Fibroblast of the conjunctiva (primary cell): ENCODE measurements around the gene COL20A1.
"Not testable (repeated sequence)": the region's sequence is repeated elsewhere in the genome, so short reads cannot be mapped to it uniquely, and the experiment has no call there.

Experiments used
- DNase-seq: peaks from one replicate; pipeline ENCODE4 v3.0.0-alpha.2; 2010; ENCODE audit warnings: low read depth

COL20A1 gene

DNA sequence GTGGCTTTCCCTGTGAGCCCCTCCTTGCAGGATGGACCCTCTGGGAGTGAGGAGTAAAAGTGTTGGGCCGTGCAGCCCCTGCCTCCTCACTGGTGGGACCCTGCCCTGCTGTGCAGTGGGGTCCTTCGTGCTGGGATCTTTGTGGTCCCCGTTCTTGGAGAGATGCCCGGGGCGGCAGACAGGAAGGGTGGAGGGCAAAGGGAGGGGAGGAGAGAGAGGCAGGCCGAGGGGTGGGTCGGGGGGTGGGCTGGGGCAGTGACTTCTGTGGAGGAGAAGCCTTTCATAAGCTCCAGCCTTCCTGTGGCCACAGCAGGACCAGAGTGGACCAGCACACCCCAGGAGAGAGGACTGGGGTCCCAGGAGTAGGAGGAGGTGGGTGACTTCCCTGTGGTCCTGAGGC lies at the start of gene COL20A1:
Gene COL20A1, plus strand, starts transcription at position 283 of the 400 bp plus-strand sequence. CDS start 1,922 bp downstream, outside the sequence.
- DNase-seq, result no peak

DNA sequence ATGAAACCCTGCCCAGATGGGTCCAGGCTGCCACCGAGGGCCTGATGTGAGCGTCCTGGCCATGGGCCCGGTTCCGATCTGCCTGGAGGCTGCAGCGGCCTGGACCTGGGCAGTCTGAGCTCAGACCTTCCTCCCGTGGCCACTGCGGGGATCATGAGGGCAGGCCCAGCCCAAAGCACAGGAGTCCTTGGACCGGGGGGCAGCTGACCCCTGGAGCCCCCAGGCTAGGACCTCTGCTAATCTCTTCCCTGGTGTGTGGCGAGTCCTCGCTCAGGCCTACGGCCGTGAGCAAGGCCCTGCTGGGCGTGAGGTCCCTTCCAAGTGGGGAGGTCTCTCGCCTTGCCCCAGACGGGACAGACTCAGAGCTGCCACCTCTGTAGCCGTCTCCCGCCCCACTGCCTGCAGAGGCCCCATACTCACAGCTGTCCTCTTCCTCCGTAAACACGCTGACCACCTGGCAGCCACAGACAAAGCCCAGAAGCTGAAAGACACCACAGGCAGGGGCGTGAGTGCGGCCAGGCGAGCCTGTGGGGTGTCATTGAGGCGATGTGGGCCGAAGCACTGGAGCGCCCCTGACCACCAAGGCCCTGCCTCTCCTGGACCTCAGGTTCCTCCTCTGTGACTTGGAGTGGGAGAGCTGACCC lies 49.3 kb upstream of the COL20A1 start:
- DNase-seq, result no peak

DNA sequence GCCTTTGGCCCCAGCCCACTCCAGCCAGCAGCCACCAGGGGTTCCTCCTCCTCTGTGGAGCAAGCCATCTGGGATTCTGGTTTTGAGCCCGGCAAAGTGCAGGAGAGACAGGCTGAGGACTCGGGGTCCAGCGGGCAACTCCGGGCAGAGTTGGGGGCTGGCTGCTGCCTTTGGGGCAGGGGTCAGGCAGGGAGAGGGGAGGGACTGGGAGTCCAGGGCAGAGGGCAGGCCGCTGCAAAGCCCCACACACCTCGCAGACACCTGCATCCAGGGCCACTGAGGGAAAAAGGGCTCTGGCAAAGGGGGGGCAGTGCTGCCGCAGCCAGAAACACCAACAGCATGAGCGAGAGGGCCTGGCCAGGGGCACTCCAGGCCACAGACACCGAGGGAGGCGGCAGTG lies 48.5 kb upstream of the COL20A1 start:
- DNase-seq, result no peak

DNA sequence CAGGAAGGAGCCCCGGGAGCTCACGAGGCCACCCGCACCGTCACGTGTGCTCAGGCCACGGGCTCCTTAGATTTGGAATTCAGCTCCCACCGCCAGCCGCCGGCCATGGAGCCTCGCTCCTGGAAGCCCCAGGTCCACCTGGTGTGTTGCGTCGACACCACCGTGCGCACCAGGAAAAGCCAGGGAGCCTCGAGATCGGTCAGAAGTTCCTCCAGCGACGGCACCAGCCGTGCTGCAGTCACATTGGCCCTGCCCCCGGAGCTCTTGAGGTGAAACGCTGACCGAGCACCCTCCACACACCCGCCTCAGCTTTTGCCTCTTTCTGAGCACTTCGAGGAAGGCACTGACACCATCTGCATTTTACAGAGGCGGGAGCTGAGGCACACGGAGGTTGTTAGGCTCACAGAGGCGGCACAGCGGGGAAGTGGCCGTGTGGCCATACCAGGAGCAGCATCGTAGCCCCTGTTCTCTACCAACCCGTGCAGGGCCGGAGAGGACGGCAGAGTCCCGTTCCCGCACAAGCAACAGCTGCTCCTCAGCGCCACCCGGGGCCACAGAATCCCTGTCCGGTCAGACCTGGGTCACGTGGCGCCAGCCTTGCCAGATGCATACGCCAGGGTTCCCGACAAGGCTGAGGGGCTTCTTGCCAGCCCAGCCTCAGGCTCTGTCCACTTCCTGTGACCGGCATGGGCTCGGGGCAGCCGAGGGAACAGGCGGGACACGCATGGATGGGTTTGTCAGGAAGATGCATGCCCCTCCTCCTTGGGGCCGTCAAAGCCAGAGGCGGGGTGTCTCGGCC lies 46.3 kb upstream of the COL20A1 start:
- no peak for DNase-seq

DNA sequence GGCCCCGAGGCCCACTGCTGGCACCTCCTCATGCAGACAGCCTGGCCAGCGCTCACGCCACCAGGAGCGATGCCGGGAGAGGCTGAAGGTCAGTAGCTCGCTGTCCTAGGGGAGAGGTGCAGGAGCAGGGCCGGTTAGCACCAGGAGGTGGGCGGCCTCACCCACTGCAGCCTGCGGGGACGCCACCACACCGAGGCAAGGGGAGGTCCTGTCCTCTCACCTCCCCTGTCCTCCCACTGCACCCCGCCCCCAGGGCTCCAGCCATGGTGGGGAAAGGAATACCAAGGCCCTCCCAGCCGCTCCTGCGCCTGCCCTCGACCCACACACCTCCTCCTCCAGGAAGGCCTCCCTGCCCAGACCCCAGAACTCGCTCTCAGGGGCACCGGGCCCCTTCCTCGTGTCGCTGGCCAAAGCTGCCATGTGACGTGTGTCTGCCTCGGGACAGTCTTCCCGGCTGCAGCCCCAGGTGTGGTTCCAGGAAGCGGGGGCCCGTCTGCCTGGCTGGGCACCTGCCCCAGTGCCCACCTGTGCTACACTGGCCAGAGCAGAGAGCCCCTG lies 45.2 kb upstream of the COL20A1 start:
- DNase-seq, result no peak

DNA sequence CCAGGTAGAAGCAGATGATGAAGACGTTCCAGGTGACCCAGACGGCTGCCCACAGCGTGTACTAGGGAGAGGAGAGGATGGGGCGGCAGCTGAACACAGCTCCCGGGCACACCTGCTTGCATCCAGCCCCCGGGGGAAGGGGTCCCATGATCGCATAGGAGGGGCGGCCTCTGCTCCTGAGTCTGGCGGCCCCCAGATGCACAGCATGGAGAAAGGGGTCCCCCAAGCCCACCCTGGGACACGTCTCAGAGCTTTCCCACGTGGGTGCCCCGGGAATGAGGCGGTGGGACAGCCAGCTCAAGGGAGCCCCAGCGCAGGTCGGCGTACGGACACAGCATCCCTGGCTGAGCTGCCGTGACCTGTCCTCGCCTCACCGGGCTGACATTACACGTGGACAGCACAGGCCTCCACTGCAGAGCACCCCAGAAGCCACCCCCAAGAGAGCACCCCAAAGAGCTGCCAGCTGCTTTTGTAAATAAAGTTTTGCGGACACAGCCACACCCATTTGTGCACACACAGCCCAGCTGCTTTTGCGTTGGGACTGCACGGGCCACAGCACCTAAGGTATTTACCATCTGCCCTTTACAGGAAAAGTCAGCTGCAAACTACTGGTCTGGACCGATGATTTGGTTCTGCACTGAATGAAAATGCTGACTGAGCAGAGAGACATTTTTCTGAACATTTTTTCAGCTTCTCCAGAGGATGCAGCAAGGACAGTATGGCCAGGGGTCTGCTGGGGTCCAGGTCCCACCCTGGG lies 44.0 kb upstream of the COL20A1 start:
- no peak for DNase-seq

DNA sequence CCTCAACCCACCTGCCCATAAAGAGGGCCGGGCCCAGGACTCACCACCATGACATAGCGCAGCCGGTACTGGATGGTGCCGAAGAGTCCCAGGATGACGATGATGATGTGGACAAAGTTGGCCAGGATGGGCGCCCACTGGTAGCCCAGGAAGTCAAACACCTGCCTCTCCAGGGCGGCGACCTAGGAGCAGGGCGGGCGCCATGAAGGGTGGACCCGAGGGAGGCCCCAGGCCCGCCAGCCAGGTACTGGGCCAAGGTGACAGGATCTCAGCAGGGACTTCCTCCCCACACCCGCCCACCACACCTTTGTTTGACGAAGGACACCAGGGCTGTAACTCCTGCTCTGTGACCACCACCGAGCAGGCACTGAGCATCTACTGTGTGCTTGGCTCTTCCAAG lies 43.1 kb upstream of the COL20A1 start:
- DNase-seq, result no peak

DNA sequence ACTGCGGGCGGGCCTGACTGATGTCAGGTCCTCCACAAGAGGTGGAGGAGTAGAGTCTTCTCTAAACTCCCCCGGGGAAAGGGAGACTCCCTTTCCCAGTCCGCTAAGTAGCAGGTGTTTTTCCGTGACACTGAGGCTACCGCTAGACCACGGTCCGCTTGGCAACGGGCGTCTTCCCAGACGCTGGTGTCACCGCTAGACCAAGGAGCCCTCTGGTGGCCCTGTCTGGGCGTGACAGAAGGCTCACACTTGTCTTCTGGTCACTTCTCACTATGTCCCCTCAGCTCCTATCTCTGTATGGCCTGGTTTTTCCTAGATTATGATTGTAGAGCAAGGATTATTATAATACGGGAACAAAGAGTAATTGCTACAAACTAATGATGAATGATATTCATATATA lies 41.6 kb upstream of the COL20A1 start:
- DNase-seq, result not testable (repeated sequence)

DNA sequence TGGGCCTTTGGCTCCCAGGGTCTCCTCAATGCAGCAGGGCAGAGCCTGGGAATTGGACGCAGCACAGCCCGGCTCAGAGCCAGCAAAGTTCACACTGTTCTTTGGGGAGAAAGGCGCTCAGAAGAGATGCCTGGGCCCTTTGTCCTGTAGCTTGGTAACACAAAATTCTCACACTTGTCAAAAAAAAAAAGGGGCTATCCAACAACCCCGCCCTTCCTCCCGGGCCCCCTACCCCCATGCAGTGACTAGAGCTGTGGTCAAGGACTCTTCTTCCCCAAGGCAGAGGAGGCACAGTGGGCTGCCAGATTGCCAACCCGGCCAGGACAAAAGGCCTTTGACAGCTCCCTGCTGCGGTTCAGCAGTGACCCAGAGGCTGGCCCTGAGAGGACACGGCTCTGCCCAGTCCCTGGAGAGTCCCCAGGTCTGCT lies 40.7 kb upstream of the COL20A1 start:
- DNase-seq, result no peak

DNA sequence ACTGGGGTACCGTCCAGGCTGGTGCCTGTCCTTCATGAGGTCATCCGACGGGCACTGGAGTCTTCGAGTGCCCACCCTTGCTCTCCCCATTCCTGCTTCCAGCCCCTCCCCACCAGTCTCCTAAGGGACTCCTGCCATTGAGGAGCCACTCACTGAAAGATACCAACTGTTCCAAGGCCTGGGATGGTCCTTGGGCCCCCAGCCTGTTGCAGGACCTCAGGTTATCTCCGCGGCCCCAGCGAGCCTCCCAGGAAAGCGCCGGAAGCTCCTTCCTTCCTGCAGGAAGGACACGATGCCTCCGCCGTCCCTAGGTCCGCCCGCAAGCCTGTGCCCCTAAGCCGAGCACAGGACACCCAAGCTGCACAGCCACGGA lies 39.9 kb upstream of the COL20A1 start:
- no peak for DNase-seq

DNA sequence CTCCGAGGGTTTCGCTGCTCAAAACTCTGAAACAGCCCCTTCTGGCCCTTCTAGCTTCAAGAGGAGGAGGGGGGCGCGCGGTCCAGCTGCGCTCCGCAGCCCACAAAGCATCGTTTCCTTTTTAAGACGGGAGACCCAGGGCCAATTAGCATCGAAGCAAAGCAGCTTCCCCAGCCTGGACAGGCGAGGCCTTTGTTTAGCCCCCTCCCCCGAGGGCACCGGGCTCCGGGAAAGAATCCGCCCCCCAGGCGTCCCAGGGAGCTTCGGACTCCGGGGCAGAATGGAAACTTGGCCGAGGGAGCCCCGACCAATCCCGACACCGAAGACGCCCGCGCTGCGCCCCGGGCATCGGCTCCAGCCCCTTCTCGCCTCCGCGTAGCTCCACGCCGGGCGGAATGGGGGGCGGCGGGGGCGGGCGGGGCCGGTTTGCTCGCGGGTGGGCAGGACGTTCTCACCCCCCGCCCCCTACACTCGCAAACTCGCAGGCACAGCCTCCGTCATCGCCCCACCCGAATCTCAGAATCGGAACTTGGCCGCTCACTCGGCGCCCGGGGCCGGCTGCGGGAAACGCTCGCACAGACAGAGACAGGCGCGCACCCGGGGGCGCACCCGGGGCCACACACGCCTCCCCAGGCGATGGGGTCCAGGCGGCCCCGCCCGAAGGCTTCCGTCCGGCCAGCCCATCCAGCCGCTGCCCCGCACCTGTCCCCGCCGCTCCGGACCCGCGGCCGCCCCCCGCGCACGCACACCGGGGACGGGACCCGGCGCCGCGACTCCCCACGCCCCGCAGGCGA lies 39.4 kb upstream of the COL20A1 start:
- no peak for DNase-seq

DNA sequence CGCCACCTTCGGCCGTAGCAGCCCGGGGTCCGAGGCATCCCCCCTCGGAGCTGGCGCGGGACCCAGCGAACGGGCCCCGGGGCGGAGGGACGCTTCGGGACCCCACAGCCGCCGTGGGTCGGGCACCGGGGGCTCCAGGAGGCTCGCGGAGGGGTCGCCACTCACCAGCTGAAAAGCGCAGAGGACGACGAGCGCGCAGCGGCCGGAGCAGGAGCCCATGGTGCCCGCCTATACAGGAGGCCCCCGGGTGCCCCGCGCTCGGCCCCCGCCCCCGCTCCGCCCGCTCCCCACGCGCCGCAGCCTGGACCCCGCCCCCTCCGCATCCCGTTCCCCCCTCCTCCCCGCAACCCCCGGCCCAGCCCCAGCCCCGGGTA lies 38.8 kb upstream of the COL20A1 start, which contains the start of gene NKAIN4:
Gene NKAIN4, minus strand, starts transcription at position 232 of the 374 bp plus-strand sequence. Its CDS starts 13 bp downstream, at position 219.
- no peak for DNase-seq

DNA sequence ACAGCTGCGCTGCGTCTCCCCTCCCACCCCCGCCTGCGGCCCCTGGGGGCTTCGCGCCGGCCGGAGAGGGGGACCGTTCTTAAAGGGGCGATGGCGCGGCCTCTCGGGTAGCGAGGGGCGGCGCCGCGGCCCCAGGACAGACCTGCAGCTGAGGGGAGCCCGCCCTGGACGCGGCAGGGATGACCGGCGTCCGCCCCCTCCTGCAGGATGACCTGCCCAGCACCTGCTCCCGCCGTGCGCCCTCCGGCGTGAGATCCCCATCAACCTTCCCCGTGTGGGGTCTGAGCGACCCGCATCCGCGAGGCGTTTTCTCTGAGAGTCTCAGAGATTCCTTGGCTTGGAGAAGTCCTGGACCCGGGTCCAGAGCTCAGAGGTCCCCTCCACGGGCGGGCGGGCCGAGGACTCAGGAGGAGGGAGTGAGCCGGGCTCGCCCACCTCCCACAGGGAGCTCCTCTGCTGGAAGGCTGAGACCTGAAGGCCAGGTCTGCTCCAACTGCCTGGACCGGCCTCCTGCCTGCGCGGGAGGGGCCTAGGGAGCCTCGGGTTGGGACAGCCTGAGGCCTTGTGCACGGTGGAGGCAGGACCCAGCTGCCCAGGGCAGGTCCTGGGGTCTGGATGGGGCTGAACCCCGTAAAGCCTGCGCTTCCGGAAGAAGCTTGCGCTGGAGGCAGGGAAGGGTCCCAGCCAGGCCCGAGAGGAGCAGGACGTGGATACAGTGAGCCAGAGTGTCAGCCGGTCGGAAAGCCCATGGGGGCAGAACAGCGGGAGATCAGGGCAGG lies 38.2 kb upstream of the COL20A1 start:
- DNase-seq, result no peak

DNA sequence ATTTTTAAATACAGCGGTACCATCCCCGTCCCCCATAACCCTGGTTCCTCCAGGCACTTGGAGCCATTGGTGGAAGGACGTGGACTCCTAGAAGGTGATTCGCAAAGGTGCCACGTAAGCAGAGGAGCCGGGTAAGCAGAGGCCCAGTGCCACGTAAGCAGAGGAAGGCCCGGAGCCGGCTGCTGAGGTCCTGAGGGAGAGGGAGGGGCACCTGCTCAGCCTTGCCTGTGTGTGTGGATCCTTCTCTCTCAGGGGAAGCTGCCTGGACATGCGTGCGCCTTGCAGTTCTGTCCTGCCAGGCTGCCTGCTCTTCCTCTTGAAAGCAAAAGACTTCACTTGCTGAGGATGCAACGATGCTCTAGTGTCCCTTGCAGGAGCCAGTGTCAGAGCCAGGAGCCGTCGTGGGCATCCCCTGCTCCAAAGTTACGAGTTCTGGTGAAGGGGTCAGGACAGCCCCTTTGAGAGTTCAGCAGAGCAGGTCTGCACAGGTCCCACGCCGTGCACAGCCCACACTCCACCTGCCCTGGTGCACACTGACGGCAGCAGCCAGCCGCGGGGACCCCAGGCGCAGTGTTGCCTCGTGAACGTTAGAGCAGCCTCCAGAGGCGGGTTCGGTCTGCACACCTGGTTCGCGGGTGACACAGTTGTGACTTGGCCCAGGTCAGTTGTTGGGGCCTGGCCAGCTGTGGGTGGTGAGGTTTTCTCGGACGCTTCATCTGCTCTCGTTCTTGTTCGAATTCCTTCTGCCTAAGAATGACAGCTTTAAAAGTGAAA lies 36.9 kb upstream of the COL20A1 start:
- DNase-seq, result no peak

DNA sequence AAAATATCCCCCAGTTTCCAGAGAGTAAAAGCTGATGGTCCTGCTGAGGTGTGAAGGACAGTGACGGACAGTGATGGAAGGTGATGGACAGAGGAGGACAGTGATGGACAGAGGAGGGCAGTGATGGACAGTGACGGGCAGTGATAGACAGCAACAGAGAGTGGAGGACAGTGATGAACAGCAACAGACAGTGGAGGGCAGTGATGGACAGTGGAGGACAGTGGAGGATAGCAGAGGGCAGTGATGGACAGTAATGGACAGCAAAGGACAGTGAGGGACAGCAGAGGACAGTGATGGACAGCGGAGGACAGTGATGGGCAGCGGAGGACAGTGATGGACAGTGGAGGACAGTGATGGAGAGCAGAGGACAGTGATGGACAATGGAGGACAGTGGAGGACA lies 36.0 kb upstream of the COL20A1 start:
- DNase-seq, result no peak

DNA sequence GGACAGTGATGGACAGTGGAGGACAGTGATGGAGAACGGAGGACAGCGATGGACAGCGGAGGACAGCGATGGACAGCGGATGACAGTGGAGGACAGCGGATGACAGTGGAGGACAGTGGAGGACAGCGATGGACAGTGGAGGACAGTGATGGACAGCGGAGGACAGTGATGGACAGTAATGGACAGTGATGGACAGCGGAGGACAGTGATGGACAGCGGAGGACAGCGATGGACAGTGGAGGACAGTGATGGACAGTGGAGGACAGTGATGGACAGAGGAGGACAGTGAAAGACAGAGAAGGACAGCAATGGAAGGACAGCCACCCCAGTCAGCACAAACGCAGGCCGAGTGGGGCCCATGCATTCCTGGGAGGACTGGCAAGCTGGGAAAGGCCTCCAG lies 35.4 kb upstream of the COL20A1 start:
- DNase-seq, result no peak

DNA sequence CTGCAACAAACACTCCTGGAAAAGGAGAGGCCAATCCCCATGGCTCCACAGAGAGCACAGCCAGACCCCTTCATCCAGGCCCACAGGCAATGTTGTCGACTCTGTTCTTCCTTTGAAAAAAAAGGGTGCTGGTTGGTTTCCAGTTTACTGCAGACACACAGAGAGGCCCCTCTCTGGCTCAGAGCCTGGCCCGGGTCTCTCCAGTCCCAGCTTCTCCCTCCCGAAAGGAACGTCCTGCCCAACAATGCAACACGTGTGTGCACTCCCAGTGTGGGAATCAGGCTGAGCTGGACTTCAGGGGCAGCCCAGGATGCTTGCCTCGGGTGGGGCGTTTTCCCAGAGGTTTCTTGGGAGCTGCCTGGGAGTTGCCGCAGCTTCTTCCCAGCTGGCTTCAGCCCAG lies 34.2 kb upstream of the COL20A1 start:
- no peak for DNase-seq

DNA sequence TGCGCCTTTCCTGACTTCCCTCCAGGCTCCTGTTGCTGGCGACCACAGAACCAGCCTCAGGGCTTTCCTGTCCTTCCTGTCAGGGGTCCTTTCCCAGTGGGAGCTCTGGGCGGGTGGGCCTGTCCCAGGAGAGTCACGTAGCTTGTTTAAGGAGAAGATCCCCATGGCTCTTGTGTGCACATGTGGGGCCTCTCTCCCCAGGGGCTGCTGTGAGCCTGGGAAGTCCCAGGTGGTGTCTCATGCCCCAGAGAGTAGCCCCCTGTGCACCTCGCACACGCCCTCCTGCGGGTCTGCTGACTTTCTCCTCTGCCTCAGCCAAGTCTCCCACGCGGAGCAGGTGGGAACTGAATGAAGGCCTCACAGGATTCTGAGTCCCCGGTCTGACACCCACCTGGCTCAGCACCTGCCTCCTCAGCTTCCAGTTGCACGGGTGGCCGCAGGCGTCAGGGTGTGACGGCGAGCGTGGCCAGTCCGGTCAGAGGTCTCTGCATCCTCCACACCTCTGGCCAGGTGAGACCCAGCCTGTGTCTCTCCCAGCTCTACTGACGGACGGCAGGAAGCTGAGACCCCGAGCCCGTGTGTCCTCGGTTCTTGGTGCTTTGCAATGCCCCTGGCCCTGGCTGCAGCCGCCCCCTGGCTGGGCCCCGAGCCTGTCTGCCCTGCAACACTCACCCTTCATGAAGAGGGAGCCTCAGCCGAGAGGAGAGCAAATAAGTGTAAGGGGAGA lies 33.1 kb upstream of the COL20A1 start:
- DNase-seq, result no peak

DNA sequence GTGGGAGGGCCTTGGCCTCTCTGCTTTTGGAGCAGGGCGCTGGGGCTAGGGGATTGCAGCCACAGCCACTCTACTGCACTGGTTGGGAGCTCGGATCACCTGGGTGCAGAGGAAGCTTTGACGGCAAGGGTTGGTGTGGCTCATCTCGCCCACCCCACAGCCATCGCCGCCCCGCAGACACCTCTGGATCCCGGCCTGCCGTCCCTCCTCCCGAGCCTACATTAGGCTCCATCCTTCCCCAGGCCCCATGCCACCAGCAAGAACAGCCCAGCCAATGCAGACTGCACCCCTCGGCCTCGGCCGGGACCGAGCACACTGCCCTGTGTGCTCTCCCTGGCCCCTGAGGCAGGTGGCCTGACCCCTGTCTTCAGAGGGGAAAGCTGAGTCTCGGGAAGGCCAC lies 32.5 kb upstream of the COL20A1 start:
- DNase-seq, result no peak
